ENCODE measurements around the gene CCNB2.
A peak's percentile ranks its signal among the peaks of the same experiment; 100 is the strongest.

Gene CCNB2

GRCh38 chr15:59104912-59105732, at the start of gene CCNB2:
Gene CCNB2, plus strand, starts transcription at chr15:59105146. Its CDS starts 123 bp downstream, at chr15:59105269.
- peak within 1 kb of the TSS; percentile 94 for H3K27ac ChIP-seq
- peak; percentile 98 for DNase-seq (ENCODE audit: low spot score)
- ChIA-PET CTCF (interaction anchor here (0.6 kb wide), 1 partner anchor 502 kb away, joined by 4 read pairs; no protein-coding TSS in a partner anchor), POLR2A (ENCODE audit: low non-redundant PET) (no interaction called here)
- TF ChIP-seq CTCF (conservative IDR thresholded peaks at IDR 0.05; ENCODE audit: low read depth): no peak

GRCh38 chr15:59059076-59059597, 45.8 kb upstream of the CCNB2 start:
- no peak for DNase-seq (ENCODE audit: low spot score)
- TF ChIP-seq CTCF (conservative IDR thresholded peaks at IDR 0.05; ENCODE audit: low read depth): no peak
- no peak overlapping the region for H3K27ac ChIP-seq
- CTCF ChIA-PET: interaction anchor here (1.9 kb wide), 1 partner anchor 11 kb away, joined by 10 read pairs; no protein-coding TSS in a partner anchor
- POLR2A ChIA-PET (ENCODE audit: low non-redundant PET): no interaction called here

GRCh38 chr15:59060348-59060747, 44.6 kb upstream of the CCNB2 start:
- POLR2A ChIA-PET (ENCODE audit: low non-redundant PET): no interaction called here
- DNase-seq (ENCODE audit: low spot score): no peak
- TF ChIP-seq CTCF (conservative IDR thresholded peaks at IDR 0.05; ENCODE audit: low read depth): no peak
- no peak overlapping the region for H3K27ac ChIP-seq
- CTCF ChIA-PET: interaction anchor here (0.6 kb wide), 1 partner anchor 562 kb away, joined by 3 read pairs; no protein-coding TSS in a partner anchor

- POLR2A ChIA-PET (ENCODE audit: low non-redundant PET): no interaction called here
- no peak for DNase-seq (ENCODE audit: low spot score)
- no peak for TF ChIP-seq CTCF (conservative IDR thresholded peaks at IDR 0.05; ENCODE audit: low read depth)
- CTCF ChIA-PET: no interaction called here
- no peak overlapping the region for H3K27ac ChIP-seq
Observed at GRCh38 chr15:59063042-59063441, 41.9 kb upstream of the CCNB2 start.

GRCh38 chr15:59069430-59069829, 35.5 kb upstream of the CCNB2 start:
- CTCF ChIA-PET: no interaction called here
- POLR2A ChIA-PET (ENCODE audit: low non-redundant PET): no interaction called here
- TF ChIP-seq CTCF (conservative IDR thresholded peaks at IDR 0.05; ENCODE audit: low read depth): no peak
- DNase-seq (ENCODE audit: low spot score): no peak
- H3K27ac ChIP-seq: no peak overlapping the region

- ChIA-PET CTCF (interaction anchor here (0.7 kb wide), 1 partner anchor 669 kb away, joined by 3 read pairs; no protein-coding TSS in a partner anchor), POLR2A (ENCODE audit: low non-redundant PET) (no interaction called here)
- DNase-seq (ENCODE audit: low spot score): no peak
- H3K27ac ChIP-seq: no peak overlapping the region
- TF ChIP-seq CTCF (conservative IDR thresholded peaks at IDR 0.05; ENCODE audit: low read depth): no peak
Observed at GRCh38 chr15:59074607-59075006, 30.3 kb upstream of the CCNB2 start.

All from RWPE1 (cell line).